Measurements from ENCODE around the gene SPEG. TPM values are rescaled to one million over a fixed set of nuclear protein-coding genes. Genes with fewer than 3 reads are reported as not detected.

The SPEG gene
- total RNA-seq, 3 donors from 2014 or later = 0.32 to 36.6 (median 21.0) TPM

GRCh38 chr2:219498280-219499057 lies 63.8 kb downstream of the SPEG start, which contains the start of gene GMPPA:
TSS of gene GMPPA (plus strand) at chr2:219498891. CDS start at chr2:219499976, 1,085 bp downstream.
- Histone ChIP-seq H3K9me3 (no peaks in the 10 kb centered on the region), H3K27ac (peak within 1 kb of the TSS; percentile 87 to 93), H3K4me1 (peaks cover 0 to 6% of the 10 kb centered on the region in 2 donors), H3K36me3 (no peaks in the 10 kb centered on the region), H3K4me3 (peak within 1 kb of the TSS; percentile 58 to 73 (median 64)), H3K27me3 (no peaks in the 10 kb centered on the region)
- intact Hi-C loops (cut with DNase I; ENCODE audit: low total_unique reads) = no loop called here
- TF ChIP-seq POLR2AphosphoS5 (IDR thresholded peaks at IDR 0.05) = peak; percentile 78 to 97 (median 96)
- TF ChIP-seq, protein P1, sequence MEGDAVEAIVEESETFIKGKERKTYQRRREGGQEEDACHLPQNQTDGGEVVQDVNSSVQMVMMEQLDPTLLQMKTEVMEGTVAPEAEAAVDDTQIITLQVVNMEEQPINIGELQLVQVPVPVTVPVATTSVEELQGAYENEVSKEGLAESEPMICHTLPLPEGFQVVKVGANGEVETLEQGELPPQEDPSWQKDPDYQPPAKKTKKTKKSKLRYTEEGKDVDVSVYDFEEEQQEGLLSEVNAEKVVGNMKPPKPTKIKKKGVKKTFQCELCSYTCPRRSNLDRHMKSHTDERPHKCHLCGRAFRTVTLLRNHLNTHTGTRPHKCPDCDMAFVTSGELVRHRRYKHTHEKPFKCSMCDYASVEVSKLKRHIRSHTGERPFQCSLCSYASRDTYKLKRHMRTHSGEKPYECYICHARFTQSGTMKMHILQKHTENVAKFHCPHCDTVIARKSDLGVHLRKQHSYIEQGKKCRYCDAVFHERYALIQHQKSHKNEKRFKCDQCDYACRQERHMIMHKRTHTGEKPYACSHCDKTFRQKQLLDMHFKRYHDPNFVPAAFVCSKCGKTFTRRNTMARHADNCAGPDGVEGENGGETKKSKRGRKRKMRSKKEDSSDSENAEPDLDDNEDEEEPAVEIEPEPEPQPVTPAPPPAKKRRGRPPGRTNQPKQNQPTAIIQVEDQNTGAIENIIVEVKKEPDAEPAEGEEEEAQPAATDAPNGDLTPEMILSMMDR (IDR thresholded peaks at IDR 0.05) = no peak
- peak; percentile 73 for TF ChIP-seq POLR2A (IDR thresholded peaks at IDR 0.05)
- peak; percentile 93 to 97 for DNase-seq (ENCODE audit: low spot score in 2 of 2)

GRCh38 chr2:219499058-219499307 lies 64.3 kb downstream of the SPEG start:
- peak overlapping the region; percentile 58 to 73 (median 64) for H3K4me3 ChIP-seq
- H3K27me3 ChIP-seq = no peaks in the 10 kb centered on the region
- intact Hi-C loops (cut with DNase I; ENCODE audit: low total_unique reads) = no loop called here
- no peaks in the 10 kb centered on the region for H3K9me3 ChIP-seq
- peaks cover 0 to 6% of the 10 kb centered on the region in 2 donors for H3K4me1 ChIP-seq
- no peak for DNase-seq (ENCODE audit: low spot score in 2 of 2)
- no peak for TF ChIP-seq POLR2AphosphoS5 (IDR thresholded peaks at IDR 0.05)
- H3K27ac ChIP-seq = peak overlapping the region; percentile 87 to 93
- no peaks in the 10 kb centered on the region for H3K36me3 ChIP-seq

GRCh38 chr2:219499555-219499954 lies 64.9 kb downstream of the SPEG start:
- Histone ChIP-seq H3K4me3 (peak overlapping the region; percentile 58 to 73 (median 64)), H3K27ac (no peak overlapping the region), H3K27me3 (no peaks in the 10 kb centered on the region), H3K9me3 (no peaks in the 10 kb centered on the region), H3K36me3 (peaks cover 4% of the 10 kb centered on the region), H3K4me1 (peaks cover 0 to 6% of the 10 kb centered on the region in 2 donors)
- no peak for DNase-seq (ENCODE audit: low spot score in 2 of 2)
- intact Hi-C loops (cut with DNase I; ENCODE audit: low total_unique reads) = no loop called here
- TF ChIP-seq, protein P1 (IDR thresholded peaks at IDR 0.05) = no peak

DNA sequence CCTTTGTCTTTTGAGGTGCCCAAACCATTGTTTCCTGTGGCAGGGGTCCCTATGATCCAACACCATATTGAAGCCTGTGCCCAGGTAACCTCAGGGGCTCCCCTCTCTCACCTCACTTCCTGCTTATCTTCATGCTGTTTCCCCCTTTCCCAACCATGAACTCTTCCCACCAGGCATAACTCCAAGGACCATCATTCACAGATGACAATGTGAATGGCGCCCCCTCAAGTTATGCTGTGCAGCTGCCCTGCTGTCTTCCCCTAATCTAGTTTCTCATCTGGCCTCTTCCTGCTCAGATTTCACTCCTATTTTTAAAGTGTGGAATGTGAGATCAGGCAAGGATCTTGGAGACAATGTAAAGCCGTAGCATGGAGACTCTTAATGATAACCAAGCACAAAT lies 65.5 kb downstream of the SPEG start:
- Histone ChIP-seq H3K27me3 (no peaks in the 10 kb centered on the region), H3K4me3 (no peak overlapping the region), H3K36me3 (peaks cover 5% of the 10 kb centered on the region), H3K4me1 (peaks cover 0 to 6% of the 10 kb centered on the region in 2 donors), H3K27ac (no peak overlapping the region), H3K9me3 (no peaks in the 10 kb centered on the region)
- DNase-seq (ENCODE audit: low spot score in 2 of 2) = no peak
- intact Hi-C loops (cut with DNase I; ENCODE audit: low total_unique reads) = no loop called here
- TF ChIP-seq POLR2A (IDR thresholded peaks at IDR 0.05) (no peak), POLR2AphosphoS5 (IDR thresholded peaks at IDR 0.05) (no peak)
- TF ChIP-seq, protein P1 (IDR thresholded peaks at IDR 0.05) = no peak

DNA sequence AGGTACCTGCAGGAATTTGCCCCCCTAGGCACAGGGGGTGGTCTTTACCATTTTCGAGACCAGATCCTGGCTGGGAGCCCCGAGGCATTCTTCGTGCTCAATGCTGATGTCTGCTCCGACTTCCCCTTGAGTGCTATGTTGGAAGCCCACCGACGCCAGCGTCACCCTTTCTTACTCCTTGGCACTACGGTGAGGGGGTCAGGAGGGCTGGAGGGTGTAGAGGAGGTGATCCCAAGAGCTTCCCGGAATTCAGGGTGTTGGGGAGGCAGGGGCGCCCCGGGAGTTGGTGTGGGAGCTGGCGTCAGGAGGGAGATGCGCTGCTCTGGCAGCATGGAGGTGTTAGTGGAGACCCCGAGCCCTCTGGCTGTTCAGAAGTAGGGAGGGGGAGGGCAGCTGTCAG lies 67.2 kb downstream of the SPEG start:
- no peak for DNase-seq (ENCODE audit: low spot score in 2 of 2)
- peaks cover 0 to 6% of the 10 kb centered on the region in 2 donors for H3K4me1 ChIP-seq
- no peaks in the 10 kb centered on the region for H3K27me3 ChIP-seq
- no peak overlapping the region for H3K27ac ChIP-seq
- H3K36me3 ChIP-seq = peaks cover 20% of the 10 kb centered on the region
- intact Hi-C loops (cut with DNase I; ENCODE audit: low total_unique reads) = no loop called here
- no peak overlapping the region for H3K4me3 ChIP-seq
- TF ChIP-seq POLR2A (IDR thresholded peaks at IDR 0.05) = no peak
- no peak for TF ChIP-seq POLR2AphosphoS5 (IDR thresholded peaks at IDR 0.05)
- TF ChIP-seq, protein P1 (IDR thresholded peaks at IDR 0.05) = no peak
- no peaks in the 10 kb centered on the region for H3K9me3 ChIP-seq
